SU-DHL-6 (cell line): Measurements from ENCODE around the gene ASCC3.

Source experiments
- EZH2phosphoT487 ChIP-seq: fragments of 200-600 bp; sonication (generic), shearing (Covaris generic); conservative IDR thresholded peaks from 2 replicates; pipeline ENCODE4 v1.6.1; 2018; ENCODE audit warnings: mild to moderate bottlenecking, antibody characterized with exemption, low read length, moderate library complexity, mixed read lengths
- TF ChIP-seq, protein P1 (sequence below): fragments of 200-600 bp; sonication (generic); IDR thresholded peaks from one replicate; pipeline ENCODE4 v1.5.1; 2017; ENCODE audit warnings: antibody characterized with exemption, mild to moderate bottlenecking, low read length, moderate library complexity; ENCODE audit not compliant: insufficient read depth, poor library complexity, severe bottlenecking

DNA sequence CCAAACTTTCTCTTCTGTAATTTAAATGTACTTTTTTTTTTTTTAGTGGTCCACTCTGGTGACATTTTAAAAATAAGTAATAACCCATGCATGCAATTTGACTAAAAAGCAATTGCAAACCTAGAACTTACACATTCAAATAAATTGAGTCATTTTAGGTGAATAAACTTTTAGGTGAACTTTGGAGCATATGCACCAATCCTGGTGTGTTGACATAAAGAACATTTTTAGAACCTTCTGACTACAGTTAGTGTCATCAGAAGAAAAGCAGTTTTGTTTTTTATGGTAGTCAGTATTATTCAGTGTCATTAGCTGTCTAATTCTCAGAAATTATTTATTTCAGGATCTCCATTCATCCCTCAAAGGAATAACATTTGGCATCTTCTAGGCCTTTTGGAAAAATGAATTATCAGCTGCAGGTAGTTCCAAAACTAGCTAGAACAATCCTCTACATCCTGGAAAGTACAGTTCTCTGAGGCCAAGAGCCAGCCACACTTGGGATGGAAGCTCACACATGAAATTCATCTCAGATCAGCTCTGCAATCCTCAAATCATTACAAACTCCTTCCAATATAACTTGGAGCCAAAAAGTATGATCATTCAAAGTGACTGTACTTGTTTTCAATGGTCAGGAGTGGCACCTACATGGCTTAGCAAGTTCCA, 378.0 kb downstream of the ASCC3 start:
- TF ChIP-seq, protein P1, sequence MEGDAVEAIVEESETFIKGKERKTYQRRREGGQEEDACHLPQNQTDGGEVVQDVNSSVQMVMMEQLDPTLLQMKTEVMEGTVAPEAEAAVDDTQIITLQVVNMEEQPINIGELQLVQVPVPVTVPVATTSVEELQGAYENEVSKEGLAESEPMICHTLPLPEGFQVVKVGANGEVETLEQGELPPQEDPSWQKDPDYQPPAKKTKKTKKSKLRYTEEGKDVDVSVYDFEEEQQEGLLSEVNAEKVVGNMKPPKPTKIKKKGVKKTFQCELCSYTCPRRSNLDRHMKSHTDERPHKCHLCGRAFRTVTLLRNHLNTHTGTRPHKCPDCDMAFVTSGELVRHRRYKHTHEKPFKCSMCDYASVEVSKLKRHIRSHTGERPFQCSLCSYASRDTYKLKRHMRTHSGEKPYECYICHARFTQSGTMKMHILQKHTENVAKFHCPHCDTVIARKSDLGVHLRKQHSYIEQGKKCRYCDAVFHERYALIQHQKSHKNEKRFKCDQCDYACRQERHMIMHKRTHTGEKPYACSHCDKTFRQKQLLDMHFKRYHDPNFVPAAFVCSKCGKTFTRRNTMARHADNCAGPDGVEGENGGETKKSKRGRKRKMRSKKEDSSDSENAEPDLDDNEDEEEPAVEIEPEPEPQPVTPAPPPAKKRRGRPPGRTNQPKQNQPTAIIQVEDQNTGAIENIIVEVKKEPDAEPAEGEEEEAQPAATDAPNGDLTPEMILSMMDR = no peak
- TF ChIP-seq EZH2phosphoT487 = no peak
